ENCODE results near the gene EPHB3. TPM values are rescaled to one million over a fixed set of nuclear protein-coding genes. Genes with fewer than 3 reads are reported as not detected.

Gene EPHB3
- total RNA-seq, 1 donor from 2014 or later: 0.07 TPM

GRCh38 chr3:184543256-184543655 lies 18.3 kb upstream of the EPHB3 start:
- peaks cover 12% of the 10 kb centered on the region for H3K4me1 Mint-ChIP-seq
- H3K9me3 Mint-ChIP-seq: no peaks in the 10 kb centered on the region
- no peak overlapping the region for H3K4me3 Mint-ChIP-seq
- no peak for ATAC-seq (ENCODE audit: low read depth)
- intact Hi-C loops (cut with micrococcal nuclease): loop anchor here (5.0 kb wide), 2 partner anchors 246 to 316 kb away; partner anchors contain the start of genes PSMD2 and VWA5B2
- no peak for DNase-seq
- ChIA-PET CTCF (interaction anchor here (2.1 to 3.7 kb wide), 2 partner anchors 29 to 171 kb away, joined by 11 to 39 read pairs; no protein-coding TSS in a partner anchor), POLR2A (no interaction called here)
- no peak overlapping the region for H3K27ac Mint-ChIP-seq
- no peaks in the 10 kb centered on the region for H3K36me3 Mint-ChIP-seq (ENCODE audit: low read depth)
- no peak for TF ChIP-seq CTCF (IDR thresholded peaks at IDR 0.05)
- H3K27me3 Mint-ChIP-seq: peaks cover 22% of the 10 kb centered on the region

- peak; percentile 56 for DNase-seq
- H3K27ac Mint-ChIP-seq: no peak overlapping the region
- intact Hi-C loops (cut with micrococcal nuclease): loop anchor here (1.0 to 5.0 kb wide), 7 partner anchors 127 to 649 kb away; partner anchors contain the start of genes PSMD2 and VWA5B2
- ChIA-PET CTCF (interaction anchor here (1.5 to 3.7 kb wide), 2 partner anchors 17 to 172 kb away, joined by 3 to 39 read pairs; partner anchors contain the start of gene EPHB3), POLR2A (no interaction called here)
- TF ChIP-seq CTCF (IDR thresholded peaks at IDR 0.05): peak; percentile 79
- ATAC-seq (ENCODE audit: low read depth): peak; percentile 85
- peaks cover 21% of the 10 kb centered on the region for H3K27me3 Mint-ChIP-seq
- H3K9me3 Mint-ChIP-seq: no peaks in the 10 kb centered on the region
- H3K4me3 Mint-ChIP-seq: no peak overlapping the region
- peaks cover 12% of the 10 kb centered on the region for H3K4me1 Mint-ChIP-seq
- H3K36me3 Mint-ChIP-seq (ENCODE audit: low read depth): no peaks in the 10 kb centered on the region
Measured at GRCh38 chr3:184543843-184544512, 17.6 kb upstream of the EPHB3 start.

- TF ChIP-seq CTCF (IDR thresholded peaks at IDR 0.05): no peak
- ATAC-seq (ENCODE audit: low read depth): no peak
- H3K4me3 Mint-ChIP-seq: no peak overlapping the region
- H3K27ac Mint-ChIP-seq: no peak overlapping the region
- ChIA-PET POLR2A (interaction anchor here (0.9 kb wide), 1 partner anchor 115 kb away, joined by 4 read pairs; no protein-coding TSS in a partner anchor), CTCF (interaction anchor here (0.8 to 2.3 kb wide), 3 partner anchors 14 to 173 kb away, joined by 3 to 11 read pairs (median 3); partner anchors contain the start of gene EPHB3)
- intact Hi-C loops (cut with micrococcal nuclease): loop anchor here (1.0 to 5.0 kb wide), 7 partner anchors 127 to 649 kb away; partner anchors contain the start of genes PSMD2 and VWA5B2
- DNase-seq: no peak
- H3K27me3 Mint-ChIP-seq: peaks cover 21% of the 10 kb centered on the region
- H3K36me3 Mint-ChIP-seq (ENCODE audit: low read depth): no peaks in the 10 kb centered on the region
- peaks cover 12% of the 10 kb centered on the region for H3K4me1 Mint-ChIP-seq
- no peaks in the 10 kb centered on the region for H3K9me3 Mint-ChIP-seq
Measured at GRCh38 chr3:184544513-184544861, 17.1 kb upstream of the EPHB3 start.

- CTCF ChIA-PET: interaction anchor here (0.8 to 2.3 kb wide), 2 partner anchors 21 to 174 kb away, joined by 3 to 11 read pairs; no protein-coding TSS in a partner anchor
- peaks cover 28% of the 10 kb centered on the region for H3K27me3 Mint-ChIP-seq
- TF ChIP-seq CTCF (IDR thresholded peaks at IDR 0.05): no peak
- H3K4me3 Mint-ChIP-seq: no peak overlapping the region
- POLR2A ChIA-PET: no interaction called here
- H3K27ac Mint-ChIP-seq: no peak overlapping the region
- intact Hi-C loops (cut with micrococcal nuclease): no loop called here
- no peaks in the 10 kb centered on the region for H3K36me3 Mint-ChIP-seq (ENCODE audit: low read depth)
- peaks cover 12% of the 10 kb centered on the region for H3K4me1 Mint-ChIP-seq
- H3K9me3 Mint-ChIP-seq: no peaks in the 10 kb centered on the region
- DNase-seq (no peak), ATAC-seq (ENCODE audit: low read depth) (no peak)
Measured at GRCh38 chr3:184545769-184546168, 15.8 kb upstream of the EPHB3 start.

- Mint-ChIP-seq H3K27me3 (peaks cover 24% of the 10 kb centered on the region), H3K27ac (no peak overlapping the region), H3K9me3 (no peaks in the 10 kb centered on the region), H3K4me3 (no peak overlapping the region), H3K4me1 (peaks cover 12% of the 10 kb centered on the region), H3K36me3 (ENCODE audit: low read depth) (no peaks in the 10 kb centered on the region)
- intact Hi-C loops (cut with micrococcal nuclease): no loop called here
- POLR2A ChIA-PET: interaction anchor here (0.7 kb wide), 1 partner anchor 139 kb away, joined by 3 read pairs; no protein-coding TSS in a partner anchor
- ATAC-seq (ENCODE audit: low read depth) (no peak), DNase-seq (no peak)
- CTCF ChIA-PET: interaction anchor here (0.8 to 2.3 kb wide), 2 partner anchors 21 to 174 kb away, joined by 3 to 11 read pairs; no protein-coding TSS in a partner anchor
- no peak for TF ChIP-seq CTCF (IDR thresholded peaks at IDR 0.05)
Measured at GRCh38 chr3:184546252-184546651, 15.3 kb upstream of the EPHB3 start.
